GM19397 (cell line): ENCODE measurements around the gene ELMO1.

Experiments used
- ATAC-seq: cut with Tn5 transposase; IDR thresholded peaks from one replicate; pipeline ENCODE4 v1.9.1; 2021; ENCODE audit warnings: mild to moderate bottlenecking, moderate library complexity; ENCODE audit not compliant: unreplicated experiment

ELMO1 gene

GRCh38 chr7:36942025-36942424 is 506.6 kb downstream of the ELMO1 start:
- no peak for ATAC-seq

GRCh38 chr7:36941359-36941758 is 507.3 kb downstream of the ELMO1 start:
- no peak for ATAC-seq

- ATAC-seq: no peak
Measured at GRCh38 chr7:36939816-36940215, 508.8 kb downstream of the ELMO1 start.

- ATAC-seq: no peak
Measured at GRCh38 chr7:36937754-36938563, 510.7 kb downstream of the ELMO1 start.

- no peak for ATAC-seq
Measured at GRCh38 chr7:36931892-36932291, 516.8 kb downstream of the ELMO1 start.

GRCh38 chr7:36929791-36930190 is 518.9 kb downstream of the ELMO1 start:
- ATAC-seq: no peak

GRCh38 chr7:36928718-36929117 is 519.9 kb downstream of the ELMO1 start:
- no peak for ATAC-seq

GRCh38 chr7:36928311-36928710 is 520.4 kb downstream of the ELMO1 start:
- no peak for ATAC-seq

- ATAC-seq: no peak
Measured at GRCh38 chr7:36925691-36926090, 523.0 kb downstream of the ELMO1 start.

- ATAC-seq: no peak
Measured at GRCh38 chr7:36925207-36925606, 523.5 kb downstream of the ELMO1 start.

- ATAC-seq: no peak
Measured at GRCh38 chr7:36923943-36924436, 524.7 kb downstream of the ELMO1 start.

- ATAC-seq: no peak
Measured at GRCh38 chr7:36923185-36923584, 525.5 kb downstream of the ELMO1 start.

- ATAC-seq: no peak
Measured at GRCh38 chr7:36920433-36920832, 528.2 kb downstream of the ELMO1 start.

- ATAC-seq: no peak
Measured at GRCh38 chr7:36919738-36920137, 528.9 kb downstream of the ELMO1 start.

GRCh38 chr7:36918591-36918990 is 530.1 kb downstream of the ELMO1 start:
- no peak for ATAC-seq

GRCh38 chr7:36916619-36917018 is 532.0 kb downstream of the ELMO1 start:
- ATAC-seq: no peak

GRCh38 chr7:36916116-36916515 is 532.5 kb downstream of the ELMO1 start:
- no peak for ATAC-seq

- no peak for ATAC-seq
Measured at GRCh38 chr7:36911788-36912187, 536.9 kb downstream of the ELMO1 start.

- ATAC-seq: no peak
Measured at GRCh38 chr7:36910859-36911258, 537.8 kb downstream of the ELMO1 start.

- ATAC-seq: no peak
Measured at GRCh38 chr7:36910401-36910800, 538.3 kb downstream of the ELMO1 start.

- no peak for ATAC-seq
Measured at GRCh38 chr7:36906956-36907635, 541.6 kb downstream of the ELMO1 start.

GRCh38 chr7:36906448-36906847 is 542.2 kb downstream of the ELMO1 start:
- ATAC-seq: no peak
